ENCODE measurements around the gene IZUMO1. TPM values are rescaled to one million over a fixed set of nuclear protein-coding genes. Genes with fewer than 3 reads are reported as not detected.

Gene IZUMO1
- total and polyA plus RNA-seq, 2 of the 13 experiments (the other 11 are each of a cell fraction or from before 2014, with no cell fraction given) = 0.07 to 0.22 TPM

DNA sequence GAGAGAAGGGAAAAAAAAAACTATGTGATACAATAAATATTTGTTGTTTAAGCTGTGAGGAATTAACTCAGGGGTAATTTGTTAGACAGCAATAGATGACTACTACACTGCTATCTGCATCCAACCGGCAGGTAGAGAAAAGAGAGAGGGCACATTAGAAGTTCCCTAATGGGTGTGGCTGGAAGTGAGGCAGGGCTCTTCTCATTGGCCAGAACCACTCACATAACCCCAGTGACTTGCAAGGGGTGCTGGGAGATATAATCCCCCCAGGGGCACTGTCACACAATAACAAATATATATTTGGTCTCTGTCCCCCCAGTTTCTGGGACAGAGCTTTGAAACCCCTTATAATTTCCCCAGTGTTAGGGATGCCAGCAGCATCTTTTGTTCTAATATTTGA is 32.9 kb upstream of the IZUMO1 start:
- no peak overlapping the region for H3K9ac ChIP-seq (ENCODE audit: insufficient read depth, low read depth, low read length)
- TF ChIP-seq ZNF101 (CRISPR knock-in tag; IDR thresholded peaks at IDR 0.05; ENCODE audit: borderline replicate concordance, low read depth) (no peak), TARDBP (CRISPR knock-in tag; IDR thresholded peaks at IDR 0.05) (no peak)
- TF ChIP-seq, protein P1, sequence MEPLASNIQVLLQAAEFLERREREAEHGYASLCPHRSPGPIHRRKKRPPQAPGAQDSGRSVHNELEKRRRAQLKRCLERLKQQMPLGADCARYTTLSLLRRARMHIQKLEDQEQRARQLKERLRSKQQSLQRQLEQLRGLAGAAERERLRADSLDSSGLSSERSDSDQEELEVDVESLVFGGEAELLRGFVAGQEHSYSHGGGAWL (CRISPR knock-in tag; IDR thresholded peaks at IDR 0.05) = no peak
- WGBS (ENCODE audit: low lambda C conversion rate) = 0% methylated on average over 1 of the region's 1 CpG
- H3K27ac ChIP-seq (ENCODE audit: extremely low read length, insufficient read depth, low read length) = no peak overlapping the region
- no peaks in the 10 kb centered on the region for H3K79me2 ChIP-seq (ENCODE audit: insufficient read depth, low read length)
- POLR2A ChIA-PET = no interaction called here
- no peak for DNase-seq (ENCODE audit: low spot score)
- H3K4me2 ChIP-seq (ENCODE audit: low read depth, low read length) = no peak overlapping the region
- H3K36me3 ChIP-seq (replicated peaks in 1 of 2; ENCODE audit: control insufficient read depth in 1 of 2, insufficient read depth in 2 of 2, low read length in 2 of 2) = no peaks in the 10 kb centered on the region
- CTCF ChIA-PET (ENCODE audit: low intra/inter-chr PET ratio, low total read pairs) = no interaction called here
- H3K4me1 ChIP-seq (ENCODE audit: insufficient read depth, low read length) = peaks cover 50% of the 10 kb centered on the region
- H3K4me3 ChIP-seq (replicated peaks in 1 of 3; ENCODE audit: insufficient read depth in 1 of 3, low read depth in 2 of 3, low read length in 3 of 3) = no peak overlapping the region
- no peaks in the 10 kb centered on the region for H3K9me3 ChIP-seq (ENCODE audit: low read length)
- BruUV-seq (replicated peaks) = no TSS peak
- intact Hi-C loops (cut with micrococcal nuclease; ENCODE audit: unreplicated experiment) (loop anchor here (10.0 kb wide), 1 partner anchor 185 kb away; the partner anchor contains the start of gene FTL), in situ Hi-C loops (cut with HindIII; ENCODE audit: extremely low pct_ligation_motif_present, low pct_unique_long_range_greater_than_20kb) (loop anchor here (10.0 kb wide), 1 partner anchor 105 kb away; the partner anchor contains the start of gene NTN5)
- no peaks in the 10 kb centered on the region; a peak in 1 of 5 replicates for H3K27me3 ChIP-seq (ENCODE audit: control insufficient read depth in 1 of 2, insufficient read depth in 2 of 2, low read length in 2 of 2)
- ATAC-seq = peak; percentile 24; the same call in 2 of the 3 replicates
- FAIRE-seq = no peak
- H4K20me1 ChIP-seq (ENCODE audit: insufficient read depth, low read length) = no peaks in the 10 kb centered on the region
- H2AFZ ChIP-seq (ENCODE audit: low read length) = no peak overlapping the region

DNA sequence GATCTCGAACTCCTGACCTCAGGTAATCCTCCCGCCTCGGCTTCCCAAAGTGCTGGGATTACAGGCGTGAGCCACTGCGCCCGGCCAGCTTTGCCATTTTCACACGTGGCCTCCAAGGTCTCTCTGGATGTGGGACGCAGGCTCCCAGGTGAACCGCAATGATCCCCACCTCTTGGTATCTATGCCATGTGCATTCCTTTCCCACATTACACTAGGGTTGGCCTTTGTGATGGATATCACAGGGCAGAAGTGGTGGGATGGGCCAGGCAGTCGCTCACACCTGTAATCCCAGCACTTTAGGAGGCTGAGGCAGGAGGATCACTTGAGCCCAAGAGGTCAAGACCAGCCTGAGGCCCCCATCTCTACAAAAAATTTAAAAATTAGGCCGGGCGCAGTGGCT is 31.0 kb upstream of the IZUMO1 start:
- Histone ChIP-seq H3K27ac (ENCODE audit: extremely low read length, insufficient read depth, low read length) (no peak overlapping the region), H3K79me2 (ENCODE audit: insufficient read depth, low read length) (no peaks in the 10 kb centered on the region), H3K4me2 (ENCODE audit: low read depth, low read length) (no peak overlapping the region), H3K27me3 (ENCODE audit: control insufficient read depth in 1 of 2, insufficient read depth in 2 of 2, low read length in 2 of 2) (no peaks in the 10 kb centered on the region; a peak in 1 of 5 replicates), H2AFZ (ENCODE audit: low read length) (no peak overlapping the region), H3K9me3 (ENCODE audit: low read length) (no peaks in the 10 kb centered on the region), H3K4me3 (replicated peaks in 1 of 3; ENCODE audit: insufficient read depth in 1 of 3, low read depth in 2 of 3, low read length in 3 of 3) (no peak overlapping the region), H3K4me1 (ENCODE audit: insufficient read depth, low read length) (peaks cover 61% of the 10 kb centered on the region), H4K20me1 (ENCODE audit: insufficient read depth, low read length) (no peaks in the 10 kb centered on the region), H3K9ac (ENCODE audit: insufficient read depth, low read depth, low read length) (no peak overlapping the region), H3K36me3 (replicated peaks in 1 of 2; ENCODE audit: control insufficient read depth in 1 of 2, insufficient read depth in 2 of 2, low read length in 2 of 2) (no peaks in the 10 kb centered on the region)
- DNase-seq (ENCODE audit: low spot score) (no peak), FAIRE-seq (no peak), ATAC-seq (no peak)
- in situ Hi-C loops (cut with HindIII; ENCODE audit: extremely low pct_ligation_motif_present, low pct_unique_long_range_greater_than_20kb) = no loop called here
- intact Hi-C loops (cut with micrococcal nuclease; ENCODE audit: unreplicated experiment) = no loop called here
- BruUV-seq (replicated peaks) = no TSS peak
- CTCF ChIA-PET (ENCODE audit: low intra/inter-chr PET ratio, low total read pairs) = no interaction called here
- POLR2A ChIA-PET = no interaction called here
- 93% methylated on average over 3 of the region's 12 CpGs for WGBS (ENCODE audit: low lambda C conversion rate)
- no peak for TF ChIP-seq YEATS4 (CRISPR knock-in tag; IDR thresholded peaks at IDR 0.05; ENCODE audit: borderline replicate concordance)
- TF ChIP-seq, protein P2, sequence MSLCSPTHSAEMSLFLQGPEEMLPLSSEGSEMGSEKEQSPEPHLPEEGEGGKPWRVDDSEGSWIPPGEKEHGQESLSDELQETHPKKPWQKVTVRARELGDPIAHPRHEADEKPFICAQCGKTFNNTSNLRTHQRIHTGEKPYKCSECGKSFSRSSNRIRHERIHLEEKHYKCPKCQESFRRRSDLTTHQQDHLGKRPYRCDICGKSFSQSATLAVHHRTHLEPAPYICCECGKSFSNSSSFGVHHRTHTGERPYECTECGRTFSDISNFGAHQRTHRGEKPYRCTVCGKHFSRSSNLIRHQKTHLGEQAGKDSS (CRISPR knock-in tag; IDR thresholded peaks at IDR 0.05; ENCODE audit: borderline replicate concordance, low read depth) = no peak
- no peak for TF ChIP-seq ZNF746 (CRISPR knock-in tag; IDR thresholded peaks at IDR 0.05)
- TF ChIP-seq ZNF136 (CRISPR knock-in tag; IDR thresholded peaks at IDR 0.05; ENCODE audit: low read depth) = no peak
- TF ChIP-seq ZNF382 (CRISPR knock-in tag; IDR thresholded peaks at IDR 0.05; ENCODE audit: borderline replicate concordance) = no peak
- TF ChIP-seq PAF1 (CRISPR knock-in tag; IDR thresholded peaks at IDR 0.05) = no peak
- no peak for TF ChIP-seq ZNF557 (CRISPR knock-in tag; IDR thresholded peaks at IDR 0.05)
- TF ChIP-seq ZNF792 (CRISPR knock-in tag; IDR thresholded peaks at IDR 0.05) = no peak
- TF ChIP-seq HNF4G (IDR thresholded peaks at IDR 0.05; ENCODE audit: borderline replicate concordance, low read depth, low read length) = no peak
- no peak for TF ChIP-seq HNF4G (CRISPR knock-in tag; IDR thresholded peaks at IDR 0.05; ENCODE audit: borderline replicate concordance, low read depth)
- no peak for TF ChIP-seq ZBTB7A (CRISPR knock-in tag; IDR thresholded peaks at IDR 0.05)
- TF ChIP-seq, protein P3, sequence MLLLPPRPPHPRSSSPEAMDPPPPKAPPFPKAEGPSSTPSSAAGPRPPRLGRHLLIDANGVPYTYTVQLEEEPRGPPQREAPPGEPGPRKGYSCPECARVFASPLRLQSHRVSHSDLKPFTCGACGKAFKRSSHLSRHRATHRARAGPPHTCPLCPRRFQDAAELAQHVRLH (CRISPR knock-in tag; IDR thresholded peaks at IDR 0.05; ENCODE audit: borderline replicate concordance, low read depth) = no peak
- no peak for TF ChIP-seq PITX1 (CRISPR knock-in tag; IDR thresholded peaks at IDR 0.05)
- no peak for TF ChIP-seq MEIS2 (CRISPR knock-in tag; IDR thresholded peaks at IDR 0.05)
- no peak for TF ChIP-seq ZNF296 (CRISPR knock-in tag; conservative IDR thresholded peaks at IDR 0.05)
- TF ChIP-seq, protein P4, sequence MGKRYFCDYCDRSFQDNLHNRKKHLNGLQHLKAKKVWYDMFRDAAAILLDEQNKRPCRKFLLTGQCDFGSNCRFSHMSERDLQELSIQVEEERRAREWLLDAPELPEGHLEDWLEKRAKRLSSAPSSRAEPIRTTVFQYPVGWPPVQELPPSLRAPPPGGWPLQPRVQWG (CRISPR knock-in tag; IDR thresholded peaks at IDR 0.05; ENCODE audit: borderline replicate concordance, low read depth) = no peak

Measured in HepG2 (cell line).